Stimulated activated naive CD4-positive, alpha-beta T cell (primary cell): ENCODE measurements around the gene WDR89.
"Not testable (repeated sequence)": the region's sequence is repeated elsewhere in the genome, so short reads cannot be mapped to it uniquely, and the experiment has no call there.

Experiments
- DNase-seq, 6 experiments: peaks; one replicate each; lab custom pipeline; 2025; lab: John Stamatoyannopoulos, UW

The WDR89 gene

GRCh38 chr14:63596998-63597658 lies 44.5 kb downstream of the WDR89 start:
- no peak for DNase-seq

- no peak for DNase-seq
Observed at GRCh38 chr14:63594455-63595372, 47.0 kb downstream of the WDR89 start.

GRCh38 chr14:63583046-63583445 lies 58.6 kb downstream of the WDR89 start:
- DNase-seq = not testable (repeated sequence)

GRCh38 chr14:63581491-63581890 lies 60.2 kb downstream of the WDR89 start:
- no peak for DNase-seq

- DNase-seq = no peak
Observed at GRCh38 chr14:63578300-63578699, 63.4 kb downstream of the WDR89 start.

GRCh38 chr14:63573581-63573980 lies 68.1 kb downstream of the WDR89 start:
- no peak for DNase-seq

- DNase-seq = no peak
Observed at GRCh38 chr14:63565448-63565847, 76.2 kb downstream of the WDR89 start.

GRCh38 chr14:63564318-63564717 lies 77.4 kb downstream of the WDR89 start:
- DNase-seq = no peak

- no peak for DNase-seq
Observed at GRCh38 chr14:63563370-63564026, 78.2 kb downstream of the WDR89 start.

- no peak for DNase-seq
Observed at GRCh38 chr14:63562405-63562804, 79.3 kb downstream of the WDR89 start.

GRCh38 chr14:63555572-63555971 lies 86.1 kb downstream of the WDR89 start:
- DNase-seq = no peak

GRCh38 chr14:63551332-63551731 lies 90.3 kb downstream of the WDR89 start:
- no peak for DNase-seq

- DNase-seq = no peak
Observed at GRCh38 chr14:63547798-63548335, 93.8 kb downstream of the WDR89 start.
